Activated T-cell treated with anti-CD3 and anti-CD28 coated beads, Interleukin-2, amount 50 U/mL, for 4 hours (primary cell): Measurements from ENCODE around the gene CASKIN1. TPM values are rescaled to one million over a fixed set of nuclear protein-coding genes. Genes with fewer than 3 reads are reported as not detected.

Experiments
- ATAC-seq, 2 donors: fragments of 200-7000 bp; cut with Tn5 transposase; one replicate each; pipeline ENCODE4 v1.10.0; 2021
- DNase-seq: peaks from one replicate; pipeline ENCODE4 v3.0.0-alpha.2; 2020
- H3K27me3 Mint-ChIP-seq: one replicate; pipeline ENCODE4 v1.8.0; 2021; ENCODE audit warnings: low read depth, mixed read lengths
- H3K36me3 Mint-ChIP-seq: one replicate; pipeline ENCODE4 v1.8.0; 2022; ENCODE audit warnings: mixed read lengths; ENCODE audit not compliant: insufficient read depth
- H3K4me1 Mint-ChIP-seq: one replicate; pipeline ENCODE4 v1.8.0; 2021; ENCODE audit warnings: low read depth, mixed read lengths
- H3K4me3 Mint-ChIP-seq: one replicate; pipeline ENCODE4 v1.8.0; 2021; ENCODE audit warnings: mild to moderate bottlenecking, moderate library complexity, mixed read lengths
- H3K9me3 Mint-ChIP-seq: one replicate; pipeline ENCODE4 v1.8.0; 2021; ENCODE audit warnings: mixed read lengths
- total RNA-seq, 3 donors: library from RNA; stranded (reverse); gene quantifications; one replicate each; pipeline ENCODE4 v1.2.1, GENCODE V29; 2021

Gene CASKIN1
- total RNA-seq, 3 donors from 2014 or later: 0.14 to 1.5 (median 0.34) TPM

DNA sequence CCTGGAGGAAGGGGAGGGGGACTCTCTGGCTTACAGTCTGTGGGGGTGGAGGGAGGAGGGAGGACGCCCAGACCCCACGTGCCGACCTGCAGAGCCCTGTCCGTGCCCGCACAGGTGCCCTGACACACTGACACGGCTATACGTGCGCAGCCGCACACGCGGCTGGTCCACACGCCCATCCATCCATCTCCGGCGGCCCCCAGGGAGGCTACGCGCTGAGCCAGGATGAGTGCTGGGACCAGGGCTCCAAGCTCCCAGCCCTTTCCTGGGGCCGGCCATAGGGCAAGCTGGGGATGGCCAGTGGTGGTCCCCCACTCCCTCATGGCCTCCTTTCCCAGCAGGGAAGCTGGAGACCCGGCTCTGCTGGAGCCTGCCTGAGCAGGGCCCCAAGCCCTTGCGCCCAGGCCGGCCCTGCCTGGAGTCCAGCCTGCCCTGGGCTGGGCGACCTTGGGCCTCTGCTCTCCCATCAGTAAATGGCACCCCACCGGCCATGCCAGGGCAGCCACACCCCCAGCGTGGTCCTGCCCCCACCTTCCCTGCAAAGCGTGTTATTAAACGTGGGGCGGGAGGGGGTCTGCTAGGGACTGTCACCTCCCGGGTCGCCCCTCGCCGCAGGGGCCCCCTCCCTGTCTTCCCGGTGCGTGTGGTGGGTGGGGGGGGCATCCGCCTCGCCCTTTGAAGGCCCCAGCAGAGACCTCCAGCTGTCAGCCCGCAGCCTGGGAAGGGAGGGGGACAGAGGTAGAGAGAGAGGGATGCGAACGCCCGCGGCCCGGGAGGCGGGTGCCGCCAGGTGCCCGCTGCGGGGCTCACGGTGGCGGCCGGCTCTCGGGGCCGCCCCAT, 863 bp downstream of the CASKIN1 start:
- ATAC-seq: peak; percentile 17 to 36

DNA sequence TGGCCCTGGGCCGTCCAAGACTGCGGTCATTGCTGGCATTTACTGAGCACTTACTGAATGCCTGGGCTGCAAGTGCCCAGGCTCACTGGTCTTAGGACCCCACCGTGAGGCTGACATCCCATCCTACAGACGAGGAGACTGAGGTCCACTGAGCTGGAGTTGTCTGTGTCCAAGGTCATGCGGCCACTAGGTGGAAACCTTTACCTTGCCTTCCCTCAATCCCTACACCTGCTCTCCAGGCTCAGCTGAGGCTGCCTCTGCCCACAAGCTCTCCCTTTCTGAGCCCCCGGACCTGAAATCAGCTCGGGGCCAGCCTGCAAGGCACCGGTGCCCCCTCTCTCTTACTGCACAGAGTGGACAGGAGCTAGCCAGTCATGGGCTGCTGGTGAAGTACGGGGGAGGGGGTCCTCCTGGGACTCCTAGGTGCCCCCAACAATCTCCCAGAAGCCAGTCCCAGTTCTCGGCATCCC, 1.5 kb downstream of the CASKIN1 start:
- peaks cover 8% of the 10 kb centered on the region for H3K4me1 Mint-ChIP-seq
- no peak overlapping the region for H3K4me3 Mint-ChIP-seq
- H3K27me3 Mint-ChIP-seq: peaks cover 27% of the 10 kb centered on the region
- DNase-seq (peak; percentile 44), ATAC-seq (peak; percentile 48 to 54)
- no peaks in the 10 kb centered on the region for H3K9me3 Mint-ChIP-seq
- no peaks in the 10 kb centered on the region for H3K36me3 Mint-ChIP-seq

More for the DNA sequence above, 863 bp downstream of the CASKIN1 start:
- H3K9me3 Mint-ChIP-seq: no peaks in the 10 kb centered on the region
- peaks cover 27% of the 10 kb centered on the region for H3K27me3 Mint-ChIP-seq
- H3K4me1 Mint-ChIP-seq: peaks cover 8% of the 10 kb centered on the region
- peak overlapping the region; percentile 43 for H3K4me3 Mint-ChIP-seq
- H3K36me3 Mint-ChIP-seq: no peaks in the 10 kb centered on the region
- DNase-seq: no peak

DNA sequence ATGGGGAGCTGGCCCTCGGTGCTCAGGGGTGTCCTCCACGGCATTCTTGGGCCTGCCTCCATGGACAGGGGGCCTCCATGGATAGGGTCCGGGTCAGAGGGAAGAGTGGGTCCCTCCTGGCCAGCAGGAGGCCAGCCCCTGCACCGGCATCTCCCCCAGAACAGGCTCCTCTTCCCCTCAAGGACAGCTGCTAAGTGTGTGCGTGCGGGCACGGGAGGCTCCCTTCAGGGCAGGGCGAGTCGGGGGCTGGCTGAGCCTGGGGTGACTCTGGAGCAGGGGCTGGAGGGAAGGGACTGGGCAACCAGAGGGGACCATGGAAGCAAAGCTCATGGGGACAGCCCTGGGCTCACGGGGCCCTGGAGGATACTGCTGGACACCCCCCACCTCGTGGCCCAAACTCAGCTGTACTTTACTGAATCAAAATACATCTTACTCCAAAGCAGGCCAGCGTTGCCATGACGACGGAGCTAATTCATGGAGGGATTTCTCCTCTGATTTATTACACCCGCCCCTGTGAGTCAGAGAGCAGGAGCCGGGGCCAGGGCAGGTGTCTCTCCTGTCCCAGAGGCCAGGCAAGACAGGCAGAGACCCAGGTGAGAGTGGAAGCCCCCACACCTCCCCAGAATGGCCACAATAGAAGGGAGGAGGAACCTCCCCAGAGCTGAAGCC, 2.1 kb downstream of the CASKIN1 start:
- H3K9me3 Mint-ChIP-seq: no peaks in the 10 kb centered on the region
- ATAC-seq (no peak), DNase-seq (no peak)
- no peaks in the 10 kb centered on the region for H3K36me3 Mint-ChIP-seq
- H3K4me3 Mint-ChIP-seq: no peak overlapping the region
- H3K27me3 Mint-ChIP-seq: peaks cover 27% of the 10 kb centered on the region
- peaks cover 8% of the 10 kb centered on the region for H3K4me1 Mint-ChIP-seq

DNA sequence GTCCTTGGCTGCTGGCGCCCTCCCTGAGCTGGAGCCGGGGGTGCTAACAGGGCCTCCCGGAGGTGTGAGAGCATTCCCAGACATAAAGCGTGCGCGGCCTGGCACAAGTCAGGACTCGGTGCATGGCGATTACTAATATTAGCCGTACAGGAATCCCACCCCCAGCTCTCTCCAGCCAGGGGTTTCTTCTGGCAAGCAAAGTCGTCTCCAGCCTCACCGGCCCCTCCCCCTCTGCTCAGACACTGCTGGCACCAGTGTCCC, 5.0 kb downstream of the CASKIN1 start:
- ATAC-seq (no peak), DNase-seq (no peak)
- H3K4me1 Mint-ChIP-seq: peaks cover 8% of the 10 kb centered on the region
- peaks cover 8% of the 10 kb centered on the region for H3K27me3 Mint-ChIP-seq
- no peaks in the 10 kb centered on the region for H3K36me3 Mint-ChIP-seq
- no peaks in the 10 kb centered on the region for H3K9me3 Mint-ChIP-seq
- H3K4me3 Mint-ChIP-seq: no peak overlapping the region

- H3K27me3 Mint-ChIP-seq: peaks cover 8% of the 10 kb centered on the region
- no peaks in the 10 kb centered on the region for H3K9me3 Mint-ChIP-seq
- no peak for ATAC-seq
- H3K4me1 Mint-ChIP-seq: peaks cover 8% of the 10 kb centered on the region
- H3K4me3 Mint-ChIP-seq: no peak overlapping the region
- no peak for DNase-seq
- H3K36me3 Mint-ChIP-seq: no peaks in the 10 kb centered on the region
Measured at GRCh38 chr16:2190659-2191445, 5.6 kb downstream of the CASKIN1 start.

DNA sequence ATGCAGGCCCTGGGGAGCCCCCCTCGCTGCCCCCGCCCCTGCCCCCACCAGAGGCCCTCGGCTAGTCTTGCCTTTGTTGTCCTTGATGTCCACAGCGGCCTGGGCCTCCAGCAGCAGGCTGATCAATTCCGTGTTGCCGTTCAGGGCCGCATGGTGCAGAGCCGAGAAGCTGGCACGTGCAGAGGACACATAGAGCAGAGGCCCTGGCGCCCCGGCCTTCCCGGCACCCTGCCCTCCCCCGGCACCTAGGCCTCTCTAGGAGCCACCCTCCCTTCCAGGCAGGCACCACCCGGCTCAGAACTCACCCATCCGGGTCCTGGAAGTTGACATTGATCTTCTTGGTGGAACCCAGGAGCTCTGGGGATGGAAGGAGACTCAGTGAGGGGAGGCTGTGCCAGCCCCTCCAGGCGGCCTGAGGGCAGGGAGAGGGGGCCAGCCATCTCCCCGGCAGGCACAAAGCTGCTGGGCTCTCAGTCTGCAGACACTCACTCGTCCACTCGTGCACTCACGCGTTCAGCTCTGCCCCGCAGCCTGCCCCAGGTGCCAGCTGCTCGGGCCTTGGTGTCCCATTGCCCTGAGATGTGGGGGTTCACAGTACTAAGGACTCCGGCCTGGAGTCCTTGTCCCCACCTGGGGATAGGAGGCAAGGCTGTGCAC, 6.3 kb downstream of the CASKIN1 start:
- Mint-ChIP-seq H3K36me3 (no peaks in the 10 kb centered on the region), H3K4me1 (peaks cover 5% of the 10 kb centered on the region), H3K9me3 (no peaks in the 10 kb centered on the region), H3K27me3 (peaks cover 5% of the 10 kb centered on the region), H3K4me3 (no peak overlapping the region)
- DNase-seq (no peak), ATAC-seq (no peak)

GRCh38 chr16:2189252-2189893, 7.0 kb downstream of the CASKIN1 start:
- Mint-ChIP-seq H3K4me1 (no peaks in the 10 kb centered on the region), H3K4me3 (no peak overlapping the region), H3K27me3 (no peaks in the 10 kb centered on the region), H3K36me3 (no peaks in the 10 kb centered on the region), H3K9me3 (no peaks in the 10 kb centered on the region)
- no peak for ATAC-seq
- no peak for DNase-seq

GRCh38 chr16:2188395-2188794, 8.0 kb downstream of the CASKIN1 start:
- Mint-ChIP-seq H3K9me3 (no peaks in the 10 kb centered on the region), H3K4me1 (no peaks in the 10 kb centered on the region), H3K4me3 (no peak overlapping the region), H3K27me3 (no peaks in the 10 kb centered on the region), H3K36me3 (no peaks in the 10 kb centered on the region)
- DNase-seq: no peak
- no peak for ATAC-seq

DNA sequence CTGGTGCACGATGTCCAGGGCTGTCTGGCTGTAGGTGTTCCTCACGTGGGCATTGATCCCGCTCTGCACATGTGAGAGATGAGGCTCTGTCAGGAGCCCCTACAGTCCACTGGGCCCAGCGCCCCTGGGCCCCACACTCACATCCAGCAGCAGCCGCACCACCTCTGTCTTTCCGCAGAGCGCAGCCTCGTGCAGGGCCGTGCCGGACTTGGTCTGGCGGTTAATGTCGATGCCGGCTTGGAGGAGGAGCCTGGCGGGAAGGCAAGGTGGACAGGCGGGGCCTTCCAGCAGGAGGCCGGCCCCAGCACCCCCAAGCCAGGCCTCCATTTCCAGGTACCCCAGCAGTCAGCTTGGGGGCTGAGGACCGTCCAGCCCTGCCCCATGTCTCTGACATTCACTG, 9.2 kb downstream of the CASKIN1 start:
- ATAC-seq (no peak), DNase-seq (no peak)
- no peak overlapping the region for H3K4me3 Mint-ChIP-seq
- H3K4me1 Mint-ChIP-seq: no peaks in the 10 kb centered on the region
- no peaks in the 10 kb centered on the region for H3K36me3 Mint-ChIP-seq
- H3K27me3 Mint-ChIP-seq: no peaks in the 10 kb centered on the region
- no peaks in the 10 kb centered on the region for H3K9me3 Mint-ChIP-seq

- ATAC-seq (no peak), DNase-seq (no peak)
- no peak overlapping the region for H3K4me3 Mint-ChIP-seq
- no peaks in the 10 kb centered on the region for H3K36me3 Mint-ChIP-seq
- no peaks in the 10 kb centered on the region for H3K27me3 Mint-ChIP-seq
- no peaks in the 10 kb centered on the region for H3K4me1 Mint-ChIP-seq
- H3K9me3 Mint-ChIP-seq: no peaks in the 10 kb centered on the region
Measured at GRCh38 chr16:2186505-2186904, 9.9 kb downstream of the CASKIN1 start.

GRCh38 chr16:2186064-2186463, 10.3 kb downstream of the CASKIN1 start:
- Mint-ChIP-seq H3K27me3 (no peaks in the 10 kb centered on the region), H3K9me3 (no peaks in the 10 kb centered on the region), H3K36me3 (no peaks in the 10 kb centered on the region), H3K4me1 (no peaks in the 10 kb centered on the region), H3K4me3 (no peak overlapping the region)
- DNase-seq: no peak
- no peak for ATAC-seq

- DNase-seq: no peak
- Mint-ChIP-seq H3K9me3 (no peaks in the 10 kb centered on the region), H3K36me3 (no peaks in the 10 kb centered on the region), H3K27me3 (no peaks in the 10 kb centered on the region), H3K4me1 (no peaks in the 10 kb centered on the region), H3K4me3 (no peak overlapping the region)
- no peak for ATAC-seq
Measured at GRCh38 chr16:2184962-2185361, 11.4 kb downstream of the CASKIN1 start.

GRCh38 chr16:2184346-2184745, 12.1 kb downstream of the CASKIN1 start:
- H3K9me3 Mint-ChIP-seq: no peaks in the 10 kb centered on the region
- no peak for DNase-seq
- no peak for ATAC-seq
- H3K36me3 Mint-ChIP-seq: no peaks in the 10 kb centered on the region
- no peak overlapping the region for H3K4me3 Mint-ChIP-seq
- H3K27me3 Mint-ChIP-seq: no peaks in the 10 kb centered on the region
- no peaks in the 10 kb centered on the region for H3K4me1 Mint-ChIP-seq

GRCh38 chr16:2183671-2184070, 12.7 kb downstream of the CASKIN1 start:
- H3K27me3 Mint-ChIP-seq: no peaks in the 10 kb centered on the region
- no peak overlapping the region for H3K4me3 Mint-ChIP-seq
- DNase-seq: no peak
- H3K36me3 Mint-ChIP-seq: no peaks in the 10 kb centered on the region
- no peaks in the 10 kb centered on the region for H3K9me3 Mint-ChIP-seq
- ATAC-seq: no peak
- no peaks in the 10 kb centered on the region for H3K4me1 Mint-ChIP-seq
